ENCODE data around the gene ST3GAL4.

DNA sequence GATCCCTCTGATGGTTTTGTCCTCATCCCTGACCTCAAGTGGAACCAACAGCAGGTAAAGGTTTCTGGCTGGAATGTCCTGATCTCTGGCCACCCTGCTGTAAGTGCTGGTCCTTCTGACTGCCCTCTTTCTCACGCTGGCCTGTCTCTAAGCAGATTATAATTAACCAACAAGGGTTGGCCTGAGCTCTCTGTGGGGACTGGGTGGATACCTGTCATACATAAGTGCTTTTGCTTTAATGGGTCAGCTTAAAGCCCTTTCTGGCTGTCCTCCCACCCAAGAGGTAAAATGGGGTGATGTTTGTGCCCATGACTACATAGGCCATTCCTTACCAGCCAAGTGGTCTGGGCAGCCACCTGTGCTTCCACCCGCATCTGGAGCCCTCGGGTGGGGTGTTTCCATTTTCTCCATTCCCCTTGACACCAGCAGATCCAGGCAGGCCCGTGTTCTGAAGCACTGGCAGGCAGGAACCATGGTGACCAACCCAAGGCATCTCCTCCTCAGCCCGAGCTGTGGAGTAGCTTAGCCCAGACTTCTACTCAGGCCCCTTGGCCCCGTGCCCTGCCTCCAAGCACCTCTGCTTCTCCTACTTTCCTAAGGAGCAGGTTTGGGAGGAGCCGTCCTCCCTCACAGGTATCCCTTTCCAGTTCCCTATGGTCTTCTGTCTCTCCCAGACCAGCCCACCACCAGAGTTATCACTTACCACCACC is 17.0 kb upstream of the ST3GAL4 start:
- TF ChIP-seq EZH2 (IDR thresholded peaks at IDR 0.05; ENCODE audit: insufficient read depth, poor library complexity, severe bottlenecking) (no peak), EZH2phosphoT487 (IDR thresholded peaks at IDR 0.05; ENCODE audit: insufficient read depth, low read depth) (no peak)

Measured in GM23248 (cell line).